Measurements from ENCODE around the gene KLHL22.

Gene KLHL22

GRCh38 chr22:20433191-20433590 is 62.4 kb downstream of the KLHL22 start:
- DNase-seq (ENCODE audit: low read depth) = no peak

GRCh38 chr22:20432244-20432686 is 63.3 kb downstream of the KLHL22 start:
- DNase-seq (ENCODE audit: low read depth) = no peak

GRCh38 chr22:20431511-20432192 is 63.9 kb downstream of the KLHL22 start:
- DNase-seq (ENCODE audit: low read depth) = no peak

GRCh38 chr22:20430720-20431510 is 64.7 kb downstream of the KLHL22 start:
- DNase-seq (ENCODE audit: low read depth) = peak; percentile 26

- no peak for DNase-seq (ENCODE audit: low read depth)
These were observed 65.4 kb downstream of the KLHL22 start for GRCh38 chr22:20430101-20430719.

GRCh38 chr22:20429254-20430100 is 66.1 kb downstream of the KLHL22 start:
- DNase-seq (ENCODE audit: low read depth) = peak; percentile 69

- DNase-seq (ENCODE audit: low read depth) = no peak
These were observed 66.9 kb downstream of the KLHL22 start for GRCh38 chr22:20428496-20429253.

GRCh38 chr22:20427945-20428417 is 67.6 kb downstream of the KLHL22 start:
- no peak for DNase-seq (ENCODE audit: low read depth)

GRCh38 chr22:20427104-20427944 is 68.3 kb downstream of the KLHL22 start:
- no peak for DNase-seq (ENCODE audit: low read depth)

- DNase-seq (ENCODE audit: low read depth) = no peak
These were observed 69.4 kb downstream of the KLHL22 start for GRCh38 chr22:20426259-20426615.

- DNase-seq (ENCODE audit: low read depth) = no peak
These were observed 69.9 kb downstream of the KLHL22 start for GRCh38 chr22:20425566-20426258.

GRCh38 chr22:20424932-20425565 is 70.5 kb downstream of the KLHL22 start:
- DNase-seq (ENCODE audit: low read depth) = no peak

- no peak for DNase-seq (ENCODE audit: low read depth)
These were observed 71.0 kb downstream of the KLHL22 start for GRCh38 chr22:20424568-20424931.

- DNase-seq (ENCODE audit: low read depth) = no peak
These were observed 71.6 kb downstream of the KLHL22 start for GRCh38 chr22:20423906-20424551.

- no peak for DNase-seq (ENCODE audit: low read depth)
These were observed 72.3 kb downstream of the KLHL22 start for GRCh38 chr22:20423008-20423905.

GRCh38 chr22:20422271-20423007 is 73.2 kb downstream of the KLHL22 start:
- no peak for DNase-seq (ENCODE audit: low read depth)

- no peak for DNase-seq (ENCODE audit: low read depth)
These were observed 74.1 kb downstream of the KLHL22 start for GRCh38 chr22:20421507-20421874.
